CD4-positive, alpha-beta T cell treated with Interleukin-4 for 1 hour (primary cell): Measurements from ENCODE around the gene LRRC75B.

ENCODE experiments used
- DNase-seq, 2 donors: peaks; one replicate each; pipeline ENCODE4 v3.0.0-alpha.2; 2020 to 2022

The LRRC75B gene

DNA sequence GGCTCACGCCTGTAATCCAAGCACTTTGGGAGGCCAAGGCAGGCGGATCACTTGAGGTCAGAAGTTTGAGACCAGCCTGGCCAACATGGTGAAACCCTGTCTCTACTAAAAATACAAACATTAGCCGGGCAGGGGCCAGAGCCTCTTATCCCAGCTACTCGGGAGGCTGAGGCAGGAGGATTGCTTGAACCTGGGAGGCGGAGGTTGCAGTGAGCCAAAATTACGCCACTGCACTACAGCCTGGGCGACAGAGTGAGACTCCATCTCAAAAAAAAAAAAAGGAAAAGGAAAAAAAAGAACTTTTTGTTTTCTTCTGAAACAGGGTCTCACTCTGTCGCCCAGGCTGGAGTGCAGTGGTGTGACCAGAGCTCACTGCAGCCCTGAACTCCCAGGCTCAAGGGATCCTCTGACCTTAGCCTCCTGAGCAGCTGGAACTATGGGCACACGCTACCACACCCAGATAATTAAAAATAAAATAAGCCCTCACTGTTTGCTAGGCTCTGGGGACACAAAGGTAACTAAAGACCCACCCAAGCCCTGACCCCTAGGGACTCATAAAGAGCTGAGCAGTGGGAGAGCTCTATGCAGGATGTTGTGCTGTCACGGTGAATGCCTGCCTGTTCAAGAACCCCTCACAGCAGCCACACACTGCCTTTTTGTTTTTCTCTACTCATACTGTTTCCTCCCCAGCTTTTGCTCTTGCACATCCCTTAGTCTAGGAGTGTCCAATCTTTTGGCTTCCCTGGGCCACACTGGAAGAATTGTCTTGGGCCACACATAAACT, 40.2 kb downstream of the LRRC75B start:
- DNase-seq = peak in 1 of 2 donors; percentile 34

DNA sequence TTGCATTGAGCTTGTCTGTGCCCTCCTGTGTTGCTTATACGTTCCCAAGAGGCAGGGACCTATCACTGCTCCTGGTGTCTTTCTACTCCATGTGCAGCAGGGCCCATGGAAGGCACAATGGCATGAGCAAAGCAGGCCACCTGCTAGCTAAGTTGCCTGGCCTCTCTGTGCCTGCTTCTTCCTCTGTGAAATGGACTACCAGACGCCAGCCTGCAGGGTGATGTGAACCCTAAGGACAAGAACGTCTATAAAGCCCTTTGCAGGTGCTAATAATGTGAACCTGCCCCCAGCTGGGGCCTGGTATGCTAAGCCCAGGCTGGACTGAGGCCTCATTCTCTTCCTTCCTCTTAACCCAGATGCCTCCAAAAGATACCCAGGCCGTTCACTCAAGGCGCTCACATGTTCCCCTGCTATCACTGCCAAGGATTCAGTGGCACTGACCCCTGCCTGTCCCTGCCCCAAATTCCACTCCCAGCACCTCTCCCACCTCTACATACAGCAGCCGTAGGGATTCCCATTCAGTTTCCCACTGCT, 41.9 kb downstream of the LRRC75B start:
- no peak for DNase-seq

DNA sequence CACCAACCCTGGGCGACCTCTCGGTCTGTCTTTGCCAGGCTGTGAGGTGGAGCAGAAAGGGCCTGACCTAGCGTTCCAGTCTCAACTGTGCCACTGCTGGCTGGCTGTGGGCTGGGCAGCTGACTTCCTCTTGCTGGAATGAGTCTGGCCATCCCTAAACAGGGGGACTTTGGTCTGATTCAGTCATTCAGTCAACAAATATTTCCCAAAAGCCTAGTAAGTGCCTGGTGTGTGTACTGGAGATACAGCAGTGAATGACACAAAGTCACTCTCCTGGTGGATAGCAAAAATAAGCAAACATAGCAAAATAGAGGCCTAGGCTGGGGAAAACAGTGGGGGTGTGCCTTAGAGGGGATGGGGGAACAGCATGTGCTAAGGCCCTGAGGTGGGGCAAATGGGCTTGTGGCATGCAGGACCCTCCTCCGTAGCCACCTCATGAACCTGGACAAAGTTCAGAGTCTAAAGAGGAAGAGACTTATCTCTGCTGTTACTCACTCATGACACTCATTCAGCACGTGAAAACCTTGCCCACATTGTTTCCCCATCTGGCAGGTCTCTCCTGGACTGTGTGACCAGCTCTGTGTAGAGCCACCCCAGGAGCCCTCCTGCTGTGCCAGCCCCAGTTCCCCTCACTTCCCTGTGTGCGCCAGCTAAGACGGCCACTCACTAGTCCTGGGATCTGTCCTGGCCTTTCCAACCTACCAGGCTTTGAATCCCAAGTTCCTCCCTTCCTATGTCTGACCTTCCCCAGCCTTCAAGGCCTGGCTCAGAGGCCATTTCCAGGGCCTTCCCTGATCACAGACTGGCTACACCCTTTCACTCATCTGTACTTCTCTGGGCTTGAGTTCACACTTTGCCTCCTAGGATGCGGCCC, 42.6 kb downstream of the LRRC75B start:
- DNase-seq = peak in 1 of 2 donors; percentile 24

DNA sequence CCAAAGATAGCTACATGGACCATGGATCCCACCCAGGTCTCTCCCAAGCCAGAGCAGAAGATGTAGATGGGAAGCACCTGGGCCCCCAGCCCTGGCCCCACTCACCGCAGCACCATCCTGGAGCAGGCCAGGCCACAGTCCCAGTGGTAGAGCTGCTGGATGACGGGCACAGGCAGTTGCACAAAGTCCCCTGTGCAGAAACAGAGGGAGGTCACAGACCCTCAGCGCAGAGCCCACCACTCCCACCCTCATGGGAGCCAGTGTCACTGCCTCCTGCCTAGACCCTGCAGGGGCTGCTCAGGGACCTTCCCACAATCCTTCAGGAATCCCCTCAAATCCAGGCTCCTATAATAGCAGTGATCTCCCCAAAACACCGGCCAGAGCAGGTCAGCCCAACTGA, 44.1 kb downstream of the LRRC75B start:
- no peak for DNase-seq

DNA sequence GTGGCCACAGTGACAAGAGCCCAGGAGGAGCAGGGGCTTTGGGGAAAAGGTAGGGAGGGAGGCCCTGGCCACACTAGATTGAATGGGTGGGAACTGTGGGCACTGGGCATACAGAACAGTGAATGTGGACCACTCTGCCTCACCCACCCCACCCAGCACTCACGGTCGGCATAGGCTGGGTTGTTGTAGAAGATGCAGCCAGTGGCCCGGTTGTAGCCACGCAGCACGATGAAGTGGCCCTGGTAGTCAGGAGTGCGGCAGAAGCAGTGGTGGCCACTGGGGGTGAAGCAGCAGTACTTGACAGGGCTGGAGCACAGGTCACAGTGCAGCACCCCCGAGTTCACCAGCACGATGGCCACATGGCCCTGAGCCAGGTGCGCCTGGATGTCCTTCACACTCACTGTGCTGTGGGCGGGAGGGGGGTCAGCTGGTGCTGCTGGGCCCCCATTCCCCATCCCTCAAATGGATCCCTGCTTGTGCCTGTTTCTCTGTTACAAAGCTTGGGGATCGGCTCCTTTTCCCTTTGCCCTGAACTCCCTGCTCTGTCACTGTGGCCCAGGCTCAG, 49.1 kb downstream of the LRRC75B start:
- no peak for DNase-seq

DNA sequence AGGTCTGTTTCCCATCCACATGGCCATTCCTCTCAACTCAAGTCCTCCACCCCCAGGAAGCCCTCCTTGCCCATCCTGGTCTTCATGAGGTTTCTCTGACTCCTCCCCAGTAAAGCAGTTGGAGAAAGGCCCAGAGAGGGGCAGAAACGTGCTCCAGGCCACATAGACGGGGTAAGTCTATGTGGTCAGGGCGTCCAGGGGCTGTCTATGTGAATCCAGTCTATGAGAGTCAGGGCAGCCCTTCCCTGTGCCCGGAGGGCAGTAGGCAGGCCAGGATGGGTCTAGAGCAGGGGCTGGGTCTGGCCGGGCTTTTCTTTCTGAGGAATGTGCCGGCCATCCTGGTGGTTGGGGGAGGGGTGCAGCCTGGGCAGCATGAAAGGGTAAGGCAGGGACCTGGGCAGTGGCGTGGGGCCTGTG, 49.7 kb downstream of the LRRC75B start:
- no peak for DNase-seq

DNA sequence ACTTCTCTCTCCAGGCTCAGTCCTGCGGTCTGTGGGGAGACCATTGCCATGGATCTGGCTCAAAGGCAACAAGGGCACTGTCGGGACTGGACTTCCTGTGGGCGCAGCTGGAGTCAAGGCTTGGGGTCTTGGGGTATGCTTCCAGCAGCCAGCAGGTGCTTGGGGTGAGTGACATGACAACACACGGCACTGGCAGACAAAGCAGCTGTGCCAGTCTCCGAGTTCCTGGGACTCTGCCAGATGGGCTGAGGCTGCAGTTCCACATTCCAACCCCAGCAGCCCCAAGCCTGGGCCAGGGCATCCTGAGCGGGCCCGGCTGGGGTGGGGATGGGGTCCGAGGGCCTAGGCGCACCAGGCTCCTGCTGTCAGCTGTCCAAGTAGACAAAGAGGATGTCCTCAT, 50.2 kb downstream of the LRRC75B start:
- no peak for DNase-seq

DNA sequence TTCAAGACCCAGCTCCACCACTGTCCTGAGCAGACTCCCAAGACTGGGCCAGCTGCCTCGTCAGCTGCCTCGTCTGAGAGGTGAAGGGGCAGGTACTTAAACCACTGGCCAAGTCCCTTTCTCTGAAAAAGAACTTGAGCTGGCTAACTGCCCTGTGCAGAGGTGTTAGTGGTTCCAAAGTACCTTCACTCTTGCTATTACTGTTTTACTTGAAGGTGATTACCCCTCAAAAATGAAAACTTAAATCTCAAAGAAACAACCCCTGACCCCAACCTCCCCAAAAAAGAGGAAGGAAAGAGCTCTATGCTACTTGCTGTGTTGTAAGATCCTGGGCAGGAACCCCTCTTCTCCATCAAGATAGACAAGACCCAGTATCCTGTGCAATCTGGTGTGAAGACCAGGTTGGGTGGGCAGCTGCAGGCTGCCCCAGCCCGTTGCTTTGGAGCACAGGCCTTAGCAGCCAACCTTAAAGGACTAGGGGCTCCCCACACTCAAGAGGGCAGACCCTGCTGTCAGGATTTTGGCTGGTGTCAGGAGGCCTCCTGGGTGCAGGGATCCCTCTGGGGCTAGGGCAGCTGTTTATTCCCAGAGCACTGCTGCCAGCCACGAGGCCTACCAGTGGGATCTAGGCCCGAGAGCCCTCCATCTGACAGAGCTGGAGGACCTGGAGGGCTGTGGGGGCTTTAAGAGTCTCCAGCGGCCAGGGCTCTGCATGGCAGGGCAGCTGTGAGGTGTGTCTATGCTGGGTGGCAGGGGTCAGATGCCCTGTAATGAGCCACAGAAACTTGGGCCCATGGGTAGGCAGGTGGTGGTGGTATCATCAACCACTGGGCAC, 51.0 kb downstream of the LRRC75B start:
- DNase-seq = no peak

DNA sequence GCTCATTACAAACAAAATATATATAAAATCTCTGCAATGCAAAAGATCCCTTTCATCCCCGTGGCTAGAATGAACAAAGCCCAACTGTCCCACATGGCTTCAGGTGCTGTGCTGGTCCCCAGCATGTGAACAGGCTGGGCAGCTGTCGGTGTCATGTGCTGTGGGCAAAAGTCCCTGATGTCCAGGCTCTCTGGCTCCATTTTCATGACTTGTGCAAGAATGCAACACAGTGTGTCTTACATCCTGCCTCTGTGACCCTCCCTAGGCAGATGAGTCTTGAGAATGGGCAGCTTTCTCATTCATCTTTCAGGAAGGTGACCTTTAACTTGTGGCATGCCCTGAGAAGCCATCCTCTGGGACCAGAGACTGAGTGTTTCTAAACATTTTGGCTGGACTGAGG, 52.4 kb downstream of the LRRC75B start:
- no peak for DNase-seq

DNA sequence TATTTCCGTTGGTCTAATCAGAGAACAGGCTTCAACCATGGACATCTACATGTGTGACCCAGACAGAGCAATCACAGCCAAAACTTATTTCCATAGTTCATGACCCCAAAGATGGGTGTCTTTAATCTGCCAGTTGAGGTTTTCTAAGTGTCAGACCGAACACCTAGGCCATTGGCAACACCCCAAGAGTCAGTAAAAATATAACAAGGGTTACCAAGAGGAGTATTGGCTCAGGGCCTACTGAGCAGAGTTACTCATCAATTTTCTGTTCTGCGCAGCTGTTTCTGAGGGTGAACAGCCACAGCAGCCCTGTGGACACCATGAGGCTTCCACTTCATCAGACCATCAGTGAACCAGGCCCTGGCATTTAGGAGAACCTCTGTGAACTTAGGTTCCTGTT, 56.8 kb downstream of the LRRC75B start:
- DNase-seq = no peak
